ENCODE measurements around the gene HS3ST5.
"Not testable (repeated sequence)": the region's sequence is repeated elsewhere in the genome, so short reads cannot be mapped to it uniquely, and the experiment has no call there.

Gene HS3ST5

DNA sequence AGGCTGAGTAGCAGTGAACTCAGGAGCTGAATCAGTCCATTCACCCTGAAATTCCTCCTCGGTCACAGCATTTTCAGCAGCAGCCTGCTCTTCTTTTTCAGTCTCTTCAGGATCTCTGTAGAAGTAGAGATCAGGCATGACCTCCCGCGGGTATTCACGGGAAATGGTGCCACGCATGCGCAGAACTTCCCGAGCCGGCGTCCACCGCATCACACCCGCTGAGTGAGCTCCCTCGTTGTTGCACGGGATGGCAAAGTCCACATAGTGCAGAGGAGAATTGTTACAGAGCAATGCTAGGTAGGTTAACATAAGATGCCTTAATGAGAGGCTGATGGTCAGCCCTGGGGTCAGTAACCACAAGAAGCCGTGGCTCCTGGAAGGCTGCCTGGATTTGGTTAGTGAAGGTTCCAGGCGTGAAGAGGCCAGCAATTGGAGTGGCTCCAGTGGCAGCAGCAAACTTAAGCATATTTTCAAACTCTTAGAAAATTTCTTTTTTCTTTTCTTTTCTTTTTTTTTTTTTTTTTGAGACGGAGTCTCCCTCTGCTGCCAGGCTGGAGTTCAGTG lies 258.4 kb downstream of the HS3ST5 start:
- no peak for DNase-seq

DNA sequence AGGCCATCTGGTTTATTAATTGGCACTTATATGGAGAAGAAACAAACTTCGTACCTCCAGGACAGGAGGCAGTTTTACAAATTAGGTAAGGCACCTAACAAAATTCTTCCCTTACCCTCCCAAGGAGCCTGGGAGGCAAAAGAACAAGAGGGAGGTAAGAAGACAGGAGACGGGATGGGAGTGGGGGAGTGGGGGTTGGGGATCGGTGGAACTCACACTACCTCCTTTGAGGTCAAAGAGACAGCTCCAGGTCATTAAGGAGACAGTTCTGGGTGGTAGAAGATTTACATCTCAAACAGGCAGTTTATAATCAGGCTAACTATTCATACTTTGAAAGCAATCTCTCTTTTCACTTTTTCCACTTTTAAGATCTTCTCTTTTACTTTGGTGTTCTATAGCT lies 259.6 kb downstream of the HS3ST5 start:
- no peak for DNase-seq

DNA sequence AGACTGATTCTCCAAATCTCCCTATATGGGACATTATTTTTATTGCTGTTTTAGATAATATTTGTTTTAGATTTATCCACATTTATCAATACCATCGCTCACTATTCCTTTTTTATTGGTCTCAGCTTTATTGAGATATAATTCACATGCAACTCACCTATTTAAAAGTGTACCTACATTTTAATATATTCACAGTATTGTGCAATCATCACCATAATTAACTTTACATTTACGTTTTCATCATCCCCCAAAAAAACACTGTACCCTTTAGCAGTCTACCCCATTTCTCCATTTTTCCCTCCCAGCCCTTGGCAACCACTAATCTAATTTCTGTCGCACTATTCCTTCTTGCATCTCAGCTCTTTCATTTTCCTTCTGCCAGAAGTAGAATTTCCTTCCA lies 261.1 kb downstream of the HS3ST5 start:
- no peak for DNase-seq

DNA sequence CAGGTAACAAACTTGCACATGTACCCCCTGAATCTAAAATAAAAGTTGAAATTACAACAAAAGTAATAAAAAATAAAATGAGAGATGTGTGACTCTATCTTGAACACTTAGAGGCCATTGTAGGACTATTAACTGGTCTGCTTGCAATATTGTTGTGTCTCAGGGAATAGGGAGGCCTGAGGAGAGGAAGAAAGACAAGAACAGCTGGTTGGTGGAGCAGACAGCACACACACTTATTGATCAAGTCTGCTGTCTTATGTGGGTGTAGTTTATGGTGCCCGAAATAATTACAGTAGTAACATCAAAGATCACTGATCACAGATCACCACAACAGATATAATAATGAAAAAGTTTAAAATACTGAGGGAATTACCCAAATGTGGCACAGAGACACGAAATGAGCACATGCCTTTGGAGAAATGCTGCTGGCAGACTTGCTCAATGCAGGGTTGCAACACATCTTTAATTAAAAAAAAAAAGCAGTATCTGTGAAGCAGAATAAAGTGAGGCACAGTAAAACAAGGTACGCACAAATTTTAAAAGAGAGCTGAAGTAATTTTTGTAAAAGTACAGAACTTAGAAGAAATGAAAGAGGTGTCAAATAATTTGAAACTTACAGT lies 261.8 kb downstream of the HS3ST5 start:
- DNase-seq = no peak

DNA sequence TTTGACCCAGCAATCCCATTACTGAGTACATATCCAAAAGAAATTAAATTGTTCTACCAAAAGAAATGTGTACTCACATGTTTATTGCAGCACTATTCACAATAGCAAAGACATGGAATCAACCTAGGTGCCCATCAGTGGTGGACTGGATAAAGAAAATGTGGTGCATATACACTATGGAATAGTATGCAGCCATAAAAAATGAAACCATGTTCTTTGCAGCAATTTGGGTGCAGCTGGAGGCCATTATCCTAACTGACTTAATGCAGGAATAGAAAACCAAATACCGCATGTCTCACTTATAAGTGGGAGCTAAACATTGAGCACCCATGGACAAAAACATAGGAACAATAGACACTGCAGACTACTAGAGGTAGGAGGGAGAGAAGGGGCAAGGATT lies 262.4 kb downstream of the HS3ST5 start:
- not testable (repeated sequence) for DNase-seq

- DNase-seq = no peak
These were observed 267.0 kb downstream of the HS3ST5 start for GRCh38 chr6:114075777-114076176.

DNA sequence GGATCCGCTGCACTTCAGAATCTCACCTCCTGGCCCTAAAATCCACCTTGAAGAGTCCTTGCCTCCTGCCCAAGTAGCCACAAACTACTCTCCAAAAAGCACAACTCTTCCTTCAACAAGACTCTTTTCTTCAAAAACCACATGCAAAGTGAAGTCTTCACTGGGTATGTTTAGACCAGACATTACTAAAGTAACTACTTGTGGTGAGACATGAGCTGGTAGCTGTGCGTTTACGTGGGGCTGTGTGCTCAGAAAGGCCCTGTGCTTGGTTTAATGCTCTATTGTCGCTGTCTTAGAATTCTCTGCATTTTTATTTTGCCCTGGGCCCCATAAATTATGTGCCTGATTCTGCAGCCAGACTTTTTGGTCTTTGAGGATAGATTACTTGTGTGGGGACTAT lies 267.5 kb downstream of the HS3ST5 start:
- DNase-seq = no peak

DNA sequence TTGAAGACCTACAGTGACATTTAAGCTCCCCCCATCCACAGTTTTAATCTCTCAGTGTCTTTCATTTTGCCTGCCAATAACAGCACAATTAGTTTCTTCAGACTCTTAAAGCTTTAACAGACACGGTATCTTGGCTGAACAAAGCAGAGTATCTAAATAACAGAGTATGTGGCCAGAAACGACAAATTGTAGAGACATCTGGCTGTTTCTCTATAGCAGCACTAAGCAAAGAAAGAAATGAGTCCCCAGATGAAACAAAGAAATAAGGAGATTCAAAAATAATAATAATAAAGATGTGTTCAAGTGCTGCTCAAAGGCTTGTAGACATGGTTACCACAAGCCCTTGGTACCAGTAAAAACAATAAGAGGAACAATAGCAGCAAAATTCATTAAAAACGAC lies 274.1 kb downstream of the HS3ST5 start:
- DNase-seq = no peak

GRCh38 chr6:114068116-114068515 lies 274.7 kb downstream of the HS3ST5 start:
- DNase-seq = no peak

DNA sequence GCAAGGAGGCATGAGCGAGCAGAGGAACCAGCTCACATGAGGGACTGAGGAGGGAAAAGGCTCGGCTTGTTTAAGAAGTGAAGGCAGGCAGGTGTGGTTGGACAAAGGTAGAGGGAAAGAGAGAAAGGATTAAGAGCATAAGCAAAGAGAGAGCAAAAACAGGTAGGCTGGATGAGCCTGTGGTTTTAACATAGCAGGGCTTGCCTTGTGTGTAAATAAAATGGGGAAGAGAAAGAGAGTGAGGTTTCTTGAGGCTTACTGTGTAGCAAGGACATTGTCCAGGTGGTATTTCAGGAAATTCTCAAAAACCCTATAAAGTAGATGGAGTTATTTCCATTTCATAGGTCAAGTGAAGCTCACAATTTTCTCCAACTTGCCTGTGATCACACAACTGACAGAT lies 278.0 kb downstream of the HS3ST5 start:
- no peak for DNase-seq

- no peak for DNase-seq
These were observed 278.9 kb downstream of the HS3ST5 start for GRCh38 chr6:114063956-114064355.

GRCh38 chr6:114062199-114062598 lies 280.6 kb downstream of the HS3ST5 start:
- DNase-seq = no peak

DNA sequence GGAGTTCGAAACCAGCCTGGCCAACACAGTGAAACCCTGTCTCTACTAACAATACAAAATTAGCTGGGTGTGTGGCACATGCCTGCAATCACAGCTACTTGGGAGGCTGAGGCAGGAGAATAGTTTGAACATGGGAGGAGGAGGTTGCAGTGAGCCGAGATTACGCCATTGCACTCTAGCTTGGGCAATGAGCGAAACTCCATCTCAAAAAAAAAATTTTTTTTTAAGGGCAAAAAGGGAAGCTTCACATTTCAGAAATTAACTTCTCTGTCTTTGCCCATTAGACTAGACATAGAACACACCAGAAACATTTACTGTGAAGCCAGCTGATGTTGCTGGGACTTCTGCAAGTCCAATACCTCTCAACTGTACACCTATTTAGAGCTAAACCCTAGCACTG lies 281.1 kb downstream of the HS3ST5 start:
- DNase-seq = no peak

GRCh38 chr6:114061116-114061515 lies 281.7 kb downstream of the HS3ST5 start:
- DNase-seq = no peak

DNA sequence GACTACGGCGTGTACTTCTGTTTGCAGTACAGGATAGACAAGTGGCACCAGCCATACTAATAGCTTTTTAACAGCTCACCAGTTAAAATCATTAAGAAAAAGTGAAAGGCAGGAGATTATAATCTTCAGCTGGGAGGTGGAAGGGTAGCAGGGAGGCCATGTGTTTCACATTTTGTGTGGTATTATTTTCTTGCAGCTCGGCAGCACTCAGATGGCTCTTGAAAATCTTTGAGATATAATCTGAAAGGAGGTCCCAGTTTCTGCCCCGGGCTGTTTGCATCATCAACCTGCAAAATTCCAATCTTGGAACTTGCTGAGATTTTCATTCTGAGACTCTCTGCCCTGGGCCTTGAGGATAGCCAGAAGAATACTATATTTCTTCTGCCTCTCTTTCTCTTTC lies 284.4 kb downstream of the HS3ST5 start:
- no peak for DNase-seq

GRCh38 chr6:114055763-114056162 lies 287.1 kb downstream of the HS3ST5 start:
- DNase-seq = no peak

- DNase-seq = peak; percentile 43
These were observed 287.5 kb downstream of the HS3ST5 start for GRCh38 chr6:114055349-114055748.

DNA sequence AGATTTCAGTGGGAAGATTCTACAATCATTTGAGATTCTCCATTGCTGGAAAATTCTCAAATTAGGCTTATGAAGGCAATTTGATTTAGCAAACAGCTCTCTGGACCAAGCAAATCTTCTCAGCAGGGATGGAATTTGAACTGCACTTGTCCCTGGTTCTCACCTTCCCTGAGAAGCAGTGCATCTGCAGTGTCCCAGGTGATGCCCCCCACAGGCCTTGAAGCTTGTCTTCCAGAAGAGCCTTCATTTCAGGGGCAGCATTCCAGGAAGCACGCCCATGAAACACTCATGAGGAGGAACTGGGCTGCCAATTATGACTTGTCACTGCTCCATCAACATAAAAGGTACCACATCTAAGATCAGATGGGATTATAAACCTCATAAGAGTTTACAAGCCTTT lies 289.0 kb downstream of the HS3ST5 start:
- DNase-seq = no peak

DNA sequence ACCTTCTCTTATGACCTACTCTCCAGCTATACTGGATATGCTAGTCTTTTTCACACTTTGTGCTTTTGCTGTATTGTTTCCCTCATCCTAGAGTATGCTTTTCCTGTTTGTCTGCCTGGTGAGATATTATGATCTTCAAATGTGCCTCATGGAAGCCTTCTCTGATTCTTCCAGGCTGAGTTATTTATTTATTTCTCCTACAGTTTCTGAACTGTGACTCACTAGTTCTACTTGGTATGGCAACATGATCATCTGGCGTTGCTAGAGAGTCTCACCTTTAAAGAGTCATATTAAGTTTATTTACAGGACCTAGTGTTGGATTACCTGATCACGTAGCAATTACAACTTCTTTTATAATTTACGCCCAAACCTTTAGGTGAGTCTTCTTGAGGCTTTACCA lies 290.7 kb downstream of the HS3ST5 start:
- no peak for DNase-seq

DNA sequence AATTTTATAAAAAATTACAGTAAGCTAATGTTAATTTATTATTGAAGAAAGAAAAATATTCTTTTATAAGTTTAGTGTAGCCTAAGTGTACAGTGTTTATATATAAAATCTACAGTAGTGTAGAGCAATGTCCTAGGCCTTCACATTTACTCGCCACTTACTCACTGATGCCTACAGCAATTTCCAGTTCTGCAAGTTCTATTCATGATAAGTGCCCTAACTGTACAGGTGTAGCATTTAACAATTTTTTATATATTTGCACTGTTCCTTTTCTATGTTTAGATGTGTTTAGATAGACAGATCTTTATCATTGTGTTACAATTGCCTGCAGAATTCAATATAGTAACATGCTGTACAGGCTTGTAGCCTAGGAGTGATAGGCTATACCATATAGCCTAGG lies 291.8 kb downstream of the HS3ST5 start:
- peak; percentile 13 for DNase-seq

- DNase-seq = no peak
These were observed 293.4 kb downstream of the HS3ST5 start for GRCh38 chr6:114049367-114049966.

DNA sequence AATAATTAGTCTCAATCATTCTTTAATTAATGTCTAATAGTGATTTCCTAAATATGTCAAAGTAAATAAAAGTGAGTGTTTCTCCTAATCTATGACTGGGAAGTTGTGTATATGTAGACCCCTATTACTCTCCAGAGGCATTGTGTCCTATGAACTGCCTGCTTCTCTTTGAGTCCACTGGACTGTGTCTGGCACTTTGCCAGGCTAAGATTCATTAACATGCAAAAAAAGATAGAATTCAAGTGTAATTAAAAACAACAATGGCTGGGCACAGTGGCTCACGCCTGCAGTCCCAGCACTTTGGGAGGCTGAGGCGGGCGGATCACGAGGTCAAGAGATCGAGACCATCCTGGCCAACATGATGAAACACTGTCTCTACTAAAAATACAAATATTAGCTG lies 298.3 kb downstream of the HS3ST5 start:
- peak; percentile 7 for DNase-seq

- DNase-seq = no peak
These were observed 300.4 kb downstream of the HS3ST5 start for GRCh38 chr6:114042267-114043016.

DNA sequence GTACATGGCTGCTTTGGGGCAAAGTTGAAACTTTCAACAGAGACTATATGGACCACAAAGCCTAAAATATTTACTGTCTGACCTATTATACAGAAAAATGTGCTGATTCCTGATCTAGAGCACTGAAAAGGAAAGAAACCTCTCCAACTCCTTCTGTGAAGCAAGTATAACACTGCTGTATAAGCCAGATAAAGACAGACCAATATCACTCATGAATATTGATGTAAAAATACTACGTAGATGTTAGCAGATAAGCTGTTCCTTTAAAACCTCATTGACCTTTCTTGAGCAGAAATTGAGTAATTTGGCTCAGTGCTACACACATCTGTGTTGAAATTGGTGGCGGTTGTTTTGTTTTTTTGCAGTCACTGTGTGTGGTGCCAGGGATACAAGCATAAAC lies 302.0 kb downstream of the HS3ST5 start:
- no peak for DNase-seq
